Measurements from ENCODE around the gene ATP10B.

DNA sequence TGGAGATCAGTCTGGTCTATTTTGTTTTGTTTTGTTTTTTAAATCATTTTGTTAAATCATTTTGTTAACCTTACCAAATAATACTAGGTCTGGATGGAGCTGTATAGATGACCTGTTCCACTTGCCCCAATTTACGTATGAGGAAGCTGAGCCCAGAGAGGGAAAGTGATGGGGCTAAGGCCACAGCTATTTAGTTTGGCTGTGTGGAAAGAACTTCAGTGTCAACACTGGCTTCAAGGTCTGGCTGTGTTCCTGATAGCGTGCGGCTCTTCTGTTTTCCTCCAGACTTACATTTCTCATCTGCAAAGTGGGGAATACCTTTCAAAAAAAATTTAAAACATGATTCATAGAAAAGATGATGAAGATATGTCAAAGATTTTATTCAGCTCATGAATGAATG, 317.9 kb downstream of the ATP10B start:
- no peak for TF ChIP-seq POLR2A (IDR thresholded peaks at IDR 0.05)
- TF ChIP-seq, protein P1, sequence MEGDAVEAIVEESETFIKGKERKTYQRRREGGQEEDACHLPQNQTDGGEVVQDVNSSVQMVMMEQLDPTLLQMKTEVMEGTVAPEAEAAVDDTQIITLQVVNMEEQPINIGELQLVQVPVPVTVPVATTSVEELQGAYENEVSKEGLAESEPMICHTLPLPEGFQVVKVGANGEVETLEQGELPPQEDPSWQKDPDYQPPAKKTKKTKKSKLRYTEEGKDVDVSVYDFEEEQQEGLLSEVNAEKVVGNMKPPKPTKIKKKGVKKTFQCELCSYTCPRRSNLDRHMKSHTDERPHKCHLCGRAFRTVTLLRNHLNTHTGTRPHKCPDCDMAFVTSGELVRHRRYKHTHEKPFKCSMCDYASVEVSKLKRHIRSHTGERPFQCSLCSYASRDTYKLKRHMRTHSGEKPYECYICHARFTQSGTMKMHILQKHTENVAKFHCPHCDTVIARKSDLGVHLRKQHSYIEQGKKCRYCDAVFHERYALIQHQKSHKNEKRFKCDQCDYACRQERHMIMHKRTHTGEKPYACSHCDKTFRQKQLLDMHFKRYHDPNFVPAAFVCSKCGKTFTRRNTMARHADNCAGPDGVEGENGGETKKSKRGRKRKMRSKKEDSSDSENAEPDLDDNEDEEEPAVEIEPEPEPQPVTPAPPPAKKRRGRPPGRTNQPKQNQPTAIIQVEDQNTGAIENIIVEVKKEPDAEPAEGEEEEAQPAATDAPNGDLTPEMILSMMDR (IDR thresholded peaks at IDR 0.05), result no peak
